ENCODE measurements around the gene AKAP6.

Gene AKAP6

DNA sequence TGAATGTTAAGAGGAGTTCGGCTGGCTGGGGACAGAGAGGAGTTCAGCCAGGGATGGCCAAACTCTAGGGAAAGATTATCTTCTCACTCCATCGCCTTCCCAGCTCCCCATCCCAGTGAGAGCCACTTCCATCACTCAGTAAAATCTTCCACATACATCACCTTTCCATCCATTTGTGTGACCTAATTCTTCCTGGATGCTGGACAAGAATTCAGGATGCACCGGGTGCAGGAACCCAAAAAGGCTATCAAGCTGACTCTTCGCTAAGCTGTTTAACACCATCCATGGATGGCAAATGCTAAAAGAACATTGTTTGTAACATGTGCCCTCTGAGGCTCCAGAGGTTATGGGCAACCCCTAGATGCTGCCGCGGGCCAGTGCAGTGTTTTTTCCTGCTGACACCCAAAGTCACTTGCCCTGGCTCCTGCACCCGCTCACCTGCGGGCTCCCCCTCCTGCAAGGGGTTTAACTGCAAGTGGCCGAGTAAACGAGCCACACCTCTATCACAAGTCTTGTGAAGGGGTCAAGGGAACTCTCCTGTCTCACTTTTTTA is 393.6 kb downstream of the AKAP6 start:
- FAIRE-seq = no peak

DNA sequence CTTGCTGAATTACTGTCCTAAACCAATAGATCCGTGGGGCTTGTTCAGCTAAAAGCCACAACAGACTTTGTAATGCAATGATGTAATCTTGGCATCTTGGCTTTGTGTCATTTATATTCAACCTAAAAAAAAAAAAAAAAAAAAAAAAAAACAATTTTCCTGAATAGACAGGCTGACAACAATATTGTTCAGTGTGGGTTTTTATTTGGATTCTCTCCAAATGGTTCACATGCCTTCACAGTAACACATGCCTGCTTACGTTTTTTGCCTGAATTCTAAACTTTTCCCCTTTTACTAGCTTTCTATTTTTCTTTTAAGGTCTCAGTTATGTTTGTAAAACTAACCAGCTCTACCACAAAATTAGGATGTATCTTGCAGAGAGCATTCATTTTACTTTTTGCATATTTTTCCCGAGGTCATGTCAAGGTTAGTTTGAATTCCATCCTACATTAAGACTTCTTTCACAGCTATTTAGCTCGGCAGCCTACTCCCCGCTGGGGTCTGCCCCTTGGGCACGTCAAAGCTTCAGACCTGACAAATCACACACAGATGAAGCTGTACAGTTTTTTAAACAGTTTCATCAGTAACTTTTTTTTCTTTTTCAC is 395.9 kb downstream of the AKAP6 start:
- no peak for FAIRE-seq

DNA sequence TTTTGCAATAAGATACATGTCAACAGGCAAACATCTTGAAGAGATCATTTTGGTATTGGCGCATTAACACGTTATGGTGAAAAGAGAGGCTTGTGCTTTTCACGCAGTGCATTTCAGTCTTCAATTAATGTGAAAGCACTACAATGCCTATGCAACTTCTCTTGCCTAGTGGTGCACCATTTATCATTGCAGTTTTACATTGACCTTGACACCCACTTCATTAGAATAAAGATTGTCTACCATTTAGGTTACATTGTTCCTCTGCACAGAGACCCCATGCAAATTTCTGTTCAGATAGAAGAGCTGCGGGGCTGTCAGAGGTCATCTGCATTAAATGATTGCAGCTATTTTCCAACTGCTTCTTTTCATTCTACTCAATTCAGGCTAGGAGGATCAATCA is 397.4 kb downstream of the AKAP6 start:
- FAIRE-seq = no peak

DNA sequence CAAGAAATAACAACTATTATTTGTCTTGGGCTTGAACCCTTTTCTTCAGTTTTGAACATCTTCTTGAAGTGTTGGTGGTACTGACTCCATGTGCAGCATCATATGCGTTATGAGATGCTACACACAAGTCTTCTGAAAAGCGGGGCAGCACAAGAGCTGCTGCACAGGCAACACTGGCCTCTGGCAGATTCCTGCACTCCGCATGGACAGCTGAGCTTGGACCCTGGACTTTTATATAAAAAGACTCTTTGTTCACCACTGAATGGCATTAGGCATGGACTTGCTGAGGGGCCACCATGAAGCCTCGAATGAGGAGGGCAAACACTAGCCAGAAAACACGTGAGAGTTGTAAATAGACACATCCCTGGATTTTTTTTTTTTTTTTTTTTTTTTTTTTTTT is 398.7 kb downstream of the AKAP6 start:
- no peak for FAIRE-seq

DNA sequence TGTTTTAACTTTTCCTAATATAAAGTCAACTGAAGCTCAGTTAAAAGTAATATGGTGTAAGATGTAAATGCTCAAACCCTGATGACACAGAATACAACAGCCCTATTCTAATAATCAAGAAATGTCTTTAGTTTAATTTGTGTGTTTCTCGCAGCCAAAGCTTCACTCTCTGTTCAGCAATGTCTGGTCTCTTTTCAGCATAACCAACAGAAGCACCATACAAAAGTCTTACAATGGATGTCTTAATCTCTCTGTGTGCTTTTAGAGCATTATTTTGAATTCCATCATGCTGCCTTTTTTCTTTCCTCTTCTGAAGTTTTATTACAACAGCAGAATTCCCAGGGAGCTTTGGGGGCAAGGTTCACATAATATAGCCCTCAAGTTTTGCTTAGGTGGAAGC is 399.4 kb downstream of the AKAP6 start:
- no peak for FAIRE-seq

DNA sequence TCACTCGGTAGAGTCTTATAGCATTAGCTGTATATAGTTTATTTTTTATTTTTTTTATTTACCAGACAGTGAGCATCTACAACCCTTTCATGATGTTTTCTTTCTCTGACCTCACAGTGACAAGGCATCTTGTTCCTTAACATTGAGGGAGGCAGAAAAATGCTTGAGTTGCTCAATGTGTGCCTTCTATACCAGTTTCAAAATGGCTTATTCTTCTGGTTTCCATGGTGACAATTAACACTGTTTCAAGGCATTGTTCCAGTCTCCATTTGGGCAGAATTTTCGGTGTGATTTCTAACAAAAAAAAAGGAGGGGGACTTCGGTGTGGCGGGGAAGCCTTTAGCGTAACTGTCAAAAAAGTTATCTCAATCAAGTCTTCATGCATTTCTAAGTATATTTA is 399.9 kb downstream of the AKAP6 start:
- FAIRE-seq = no peak

DNA sequence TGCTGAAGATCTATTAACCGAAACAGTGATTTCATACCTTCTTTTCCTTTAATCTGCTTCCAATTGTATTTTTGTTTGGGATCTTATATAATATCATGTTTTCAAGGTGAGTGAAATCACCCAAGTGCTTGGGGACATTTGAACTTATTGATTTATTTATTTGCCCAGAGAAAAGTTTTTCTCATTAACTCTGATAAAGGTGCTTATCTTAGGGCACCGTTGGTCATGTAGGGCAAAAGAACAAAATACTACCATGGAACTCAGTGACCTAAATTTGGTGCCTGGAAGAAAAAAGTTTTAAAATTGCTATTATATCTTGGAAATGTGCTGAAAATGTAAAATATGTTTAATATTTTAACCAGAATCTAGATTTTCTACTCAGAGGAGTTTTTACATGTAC is 402.2 kb downstream of the AKAP6 start:
- no peak for FAIRE-seq

DNA sequence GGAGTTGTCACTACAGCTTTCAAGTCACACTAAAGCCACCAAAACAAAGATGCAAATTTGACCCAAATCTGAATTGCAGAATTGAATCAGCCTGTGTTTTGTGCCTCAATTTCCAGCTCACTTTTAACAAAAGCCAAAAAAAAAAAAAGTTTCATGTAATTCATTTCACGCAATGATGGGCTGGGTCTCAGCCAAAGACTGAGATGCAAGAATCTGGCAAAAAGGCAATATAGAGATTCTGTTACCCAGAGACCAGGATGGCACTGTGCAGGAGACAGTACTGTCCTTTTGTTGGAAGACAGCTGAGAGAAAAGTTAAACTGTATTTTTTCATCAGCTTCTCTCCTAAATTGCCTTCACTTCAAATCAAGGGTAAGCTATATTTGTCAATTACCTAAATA is 403.9 kb downstream of the AKAP6 start:
- no peak for FAIRE-seq

DNA sequence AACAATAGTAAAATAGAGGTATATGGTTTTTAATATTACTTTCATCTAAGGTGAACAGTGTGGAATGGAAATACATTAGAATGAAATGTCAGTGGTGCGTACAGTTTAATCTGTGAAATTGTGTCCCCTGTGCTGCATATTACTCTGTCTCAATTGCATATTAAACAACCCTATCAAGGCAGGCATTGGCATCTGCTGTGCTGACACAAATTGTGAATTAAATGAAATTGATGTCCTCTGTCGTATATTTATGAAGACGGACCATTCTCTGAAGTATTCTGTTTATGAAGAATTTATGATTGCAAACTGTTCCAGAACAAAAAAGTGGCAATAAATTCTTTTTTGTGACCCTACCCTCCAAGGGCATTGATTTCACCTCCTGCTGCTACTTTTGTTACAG is 405.2 kb downstream of the AKAP6 start:
- no peak for FAIRE-seq

DNA sequence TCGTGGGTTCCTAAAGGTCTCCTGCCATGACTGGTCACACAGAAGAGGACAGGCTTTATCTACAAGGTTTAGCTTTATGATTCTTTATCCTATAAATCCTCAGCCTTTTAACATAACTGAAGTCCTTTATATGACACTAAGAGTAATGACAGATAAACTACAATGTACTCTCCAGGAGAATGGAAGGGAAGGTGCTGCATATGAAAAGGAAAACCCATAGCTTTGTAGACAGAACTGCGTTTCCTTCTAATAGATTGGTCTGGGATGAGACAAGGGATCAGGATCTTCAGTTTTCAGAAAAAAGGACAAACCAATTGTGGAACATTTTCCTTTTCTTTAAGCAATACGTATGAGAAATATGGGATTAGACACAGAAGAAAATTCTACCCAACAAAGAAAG is 408.5 kb downstream of the AKAP6 start:
- no peak for FAIRE-seq

DNA sequence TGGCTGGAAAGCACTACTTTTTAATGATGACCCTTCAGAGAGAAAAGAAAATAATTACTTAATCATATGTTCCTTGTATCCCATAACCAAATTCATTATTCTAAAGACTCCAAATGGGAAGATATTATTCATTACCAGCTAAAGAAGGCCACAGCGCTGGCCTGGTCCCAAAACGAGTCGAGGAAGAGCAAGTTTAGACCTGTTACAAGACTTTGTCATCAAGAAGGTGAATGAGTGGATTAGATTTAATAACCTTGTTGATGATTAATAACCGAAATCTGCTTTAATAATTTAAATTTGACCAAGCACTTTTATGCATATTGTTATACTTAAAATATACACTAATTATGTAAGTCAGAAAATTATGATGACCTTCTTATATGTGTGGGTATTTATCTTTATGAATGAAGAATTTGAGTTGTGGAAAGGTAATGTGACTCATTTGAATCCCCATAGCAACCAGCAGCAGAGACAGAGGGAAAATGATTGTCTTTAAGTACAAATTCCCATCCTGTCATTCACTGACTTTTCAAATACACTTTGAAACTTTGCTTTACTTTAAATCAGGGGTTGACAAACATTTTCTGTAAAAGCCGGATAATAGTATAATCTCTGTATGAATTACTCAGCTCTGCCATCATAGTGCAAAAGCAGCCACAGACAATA is 409.2 kb downstream of the AKAP6 start:
- FAIRE-seq = no peak

DNA sequence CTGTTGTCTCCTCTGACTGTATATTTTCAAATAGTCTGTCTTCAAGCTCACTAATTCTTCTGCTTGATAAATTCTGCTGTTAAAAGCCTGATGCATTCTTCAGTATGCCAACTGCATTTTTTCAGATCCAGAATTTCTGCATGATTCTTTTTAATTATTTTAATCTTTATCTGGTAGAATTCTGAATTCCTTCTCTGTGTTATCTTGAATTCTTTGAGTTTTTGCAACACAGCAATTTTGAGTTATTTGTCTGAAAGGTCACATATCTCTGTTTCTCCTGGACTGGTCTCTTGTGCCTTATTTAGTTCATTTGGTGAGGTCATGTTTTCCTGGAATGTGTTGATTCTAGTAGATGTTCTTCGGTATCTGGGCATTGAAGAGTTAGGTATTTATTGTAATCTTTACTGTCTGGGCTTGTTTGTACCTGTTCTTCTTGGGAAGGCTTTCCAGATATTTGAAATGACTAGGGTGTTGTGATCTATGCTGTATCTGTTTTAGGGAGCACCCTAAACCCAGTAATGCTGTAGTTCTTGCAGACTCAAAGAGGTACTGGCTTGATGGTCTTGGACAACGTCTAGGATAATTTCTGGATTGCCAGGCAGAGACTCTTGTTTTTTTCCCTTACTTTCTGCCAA is 415.8 kb downstream of the AKAP6 start:
- FAIRE-seq = no peak

DNA sequence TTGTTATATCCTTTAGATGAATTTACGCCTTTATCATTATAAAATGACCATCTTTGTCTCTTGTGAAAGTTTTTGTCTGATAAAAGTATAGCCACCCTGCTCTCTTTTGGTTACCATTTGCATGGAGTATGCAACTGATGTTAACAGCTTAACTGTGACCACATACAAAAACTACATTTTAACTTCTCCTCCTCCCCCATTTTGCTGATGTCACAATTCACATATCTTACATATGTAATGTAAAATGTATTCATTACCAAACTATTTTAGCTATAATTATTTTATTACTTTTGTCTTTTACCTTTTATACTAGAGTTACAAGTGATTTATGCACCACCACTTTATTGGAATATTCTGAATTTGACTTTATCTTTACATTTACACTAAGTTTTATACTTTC is 425.1 kb downstream of the AKAP6 start:
- no peak for FAIRE-seq

DNA sequence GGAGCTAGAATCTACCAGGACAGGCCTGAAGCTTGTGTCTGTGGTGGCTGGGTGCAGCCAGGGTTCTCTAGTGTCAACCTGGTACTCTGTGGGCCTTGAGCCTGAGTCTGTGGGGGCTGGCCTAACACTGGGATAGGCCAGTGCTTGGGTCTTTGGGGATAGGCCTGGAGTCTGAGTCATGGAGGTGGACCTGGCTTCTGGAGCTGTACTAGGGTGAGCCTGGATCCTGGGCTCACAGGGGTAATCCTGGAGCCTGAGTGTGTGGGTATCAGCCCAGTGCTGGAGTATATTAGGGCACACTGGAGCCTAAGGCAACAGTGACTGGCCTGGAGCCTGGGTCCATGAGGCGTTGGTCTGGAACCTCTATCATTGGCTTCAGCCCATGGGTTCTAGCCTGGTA is 427.1 kb downstream of the AKAP6 start:
- FAIRE-seq = no peak

DNA sequence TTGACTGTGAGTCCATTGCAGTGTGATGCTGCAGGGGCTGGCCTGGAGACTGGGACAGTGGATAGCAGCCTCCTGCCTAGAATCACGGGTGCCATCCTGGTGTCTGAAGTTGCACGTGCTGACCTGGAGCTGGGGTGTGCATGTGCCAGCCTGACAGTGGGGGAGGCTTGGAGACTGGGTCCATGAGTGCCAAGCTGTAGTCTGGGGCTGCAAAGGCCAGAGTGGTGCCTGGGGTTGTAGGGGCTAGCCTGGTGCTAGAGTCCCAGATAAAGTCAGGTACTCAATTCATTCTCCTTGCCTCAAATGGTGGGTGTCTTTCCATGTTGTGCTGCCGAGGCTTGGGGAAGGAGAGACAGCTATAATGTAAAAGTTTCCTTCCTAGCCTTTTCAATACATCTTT is 427.7 kb downstream of the AKAP6 start:
- no peak for FAIRE-seq

DNA sequence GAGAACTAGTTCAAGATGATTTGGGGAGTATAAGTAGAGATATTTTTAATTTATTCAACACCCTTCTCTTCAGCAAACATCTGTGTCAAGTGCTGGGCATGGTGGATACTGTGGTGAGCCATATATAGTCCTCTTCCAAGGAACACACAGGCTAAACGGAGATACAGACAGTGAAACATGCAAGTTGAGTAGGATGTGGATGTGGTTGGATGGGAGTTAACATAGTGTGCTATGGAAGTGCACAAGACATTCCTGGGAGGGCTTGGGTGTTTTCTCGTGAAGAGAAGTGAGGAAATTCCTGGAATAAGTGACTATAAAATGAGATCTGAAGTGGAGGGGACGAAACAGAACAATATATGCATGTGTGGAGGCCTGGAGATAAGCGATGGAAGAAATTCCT is 428.5 kb downstream of the AKAP6 start:
- FAIRE-seq = no peak

DNA sequence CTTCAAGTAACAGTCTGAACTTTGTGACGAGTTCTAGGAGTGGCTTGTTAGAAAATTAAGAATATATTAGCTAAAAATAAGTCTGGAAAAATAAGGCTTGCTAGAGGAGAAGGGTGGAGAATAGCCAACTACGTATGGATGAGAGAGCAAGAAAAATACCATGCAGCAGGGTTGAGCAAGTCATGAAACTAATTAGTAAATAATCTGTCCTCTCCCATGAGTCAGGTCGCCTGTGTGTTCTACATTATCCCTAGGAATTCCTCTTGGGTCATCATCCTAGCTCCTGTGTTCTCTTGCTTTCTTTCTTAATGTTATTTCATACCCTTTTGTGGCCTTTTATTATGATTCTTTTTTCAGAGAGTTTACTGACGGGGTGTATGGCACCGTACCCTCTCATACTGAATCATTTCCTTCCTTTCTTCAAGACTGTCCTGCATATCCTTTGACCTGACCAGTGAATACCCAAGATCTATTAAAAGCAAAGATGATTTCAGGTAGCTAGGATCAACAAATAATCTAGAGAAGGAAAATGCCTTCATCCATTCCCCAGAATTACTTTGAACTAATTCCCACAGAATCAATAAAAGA is 432.4 kb downstream of the AKAP6 start:
- no peak for FAIRE-seq

DNA sequence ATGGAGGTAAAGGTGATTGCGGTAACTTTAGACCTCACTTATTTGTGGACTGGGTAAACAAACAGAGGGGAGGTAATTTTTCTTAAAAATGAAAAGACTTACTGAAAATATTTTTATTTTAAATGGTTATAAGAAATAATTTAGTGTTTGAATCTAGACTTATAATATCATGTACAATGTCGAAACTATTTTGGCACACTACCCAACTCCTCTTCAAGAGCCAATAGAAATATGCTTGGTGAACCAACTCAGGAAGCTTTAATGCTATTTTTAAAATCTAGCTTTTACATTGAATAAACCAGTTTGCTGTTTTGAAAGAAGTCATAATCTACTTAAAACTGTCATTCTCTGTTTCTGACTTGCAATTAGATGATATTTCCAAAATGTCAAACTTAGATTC is 433.8 kb downstream of the AKAP6 start:
- FAIRE-seq = no peak

DNA sequence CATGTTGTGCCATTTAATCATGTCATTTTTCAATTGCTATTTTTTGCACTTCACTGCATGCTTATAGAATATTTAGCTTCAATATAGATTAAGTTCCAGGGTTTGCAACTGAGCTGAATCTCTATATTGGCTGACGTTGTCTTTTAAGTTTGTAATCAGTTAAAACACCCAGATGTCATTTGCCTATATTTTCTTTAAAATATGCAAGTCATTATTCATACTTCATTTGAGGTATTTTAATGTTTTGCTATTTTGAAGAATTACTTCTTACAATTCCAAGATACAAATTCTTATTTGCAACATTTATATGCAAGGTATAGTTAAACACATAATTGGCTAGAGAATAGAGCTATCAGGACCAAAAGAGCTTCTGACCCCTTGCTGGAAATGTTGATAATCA is 434.6 kb downstream of the AKAP6 start:
- no peak for FAIRE-seq

DNA sequence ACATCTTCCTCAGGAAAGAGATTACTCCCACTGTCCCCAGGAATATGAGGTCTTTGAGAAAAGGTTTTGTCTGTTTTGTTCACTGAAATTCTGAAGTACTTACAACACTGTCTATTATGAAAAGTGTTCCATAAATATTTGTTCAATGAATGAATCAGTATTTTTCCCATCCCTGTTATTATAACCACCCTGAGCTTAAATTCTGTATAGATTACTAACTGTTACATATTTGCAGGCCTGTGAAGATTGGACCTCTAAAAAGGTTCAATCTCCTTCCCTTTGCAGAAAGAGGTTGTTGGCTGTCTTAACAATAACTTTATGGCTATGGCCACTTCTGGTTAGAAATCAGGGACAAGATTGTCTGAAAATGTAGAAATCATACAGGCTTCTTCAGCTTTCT is 435.0 kb downstream of the AKAP6 start:
- no peak for FAIRE-seq

DNA sequence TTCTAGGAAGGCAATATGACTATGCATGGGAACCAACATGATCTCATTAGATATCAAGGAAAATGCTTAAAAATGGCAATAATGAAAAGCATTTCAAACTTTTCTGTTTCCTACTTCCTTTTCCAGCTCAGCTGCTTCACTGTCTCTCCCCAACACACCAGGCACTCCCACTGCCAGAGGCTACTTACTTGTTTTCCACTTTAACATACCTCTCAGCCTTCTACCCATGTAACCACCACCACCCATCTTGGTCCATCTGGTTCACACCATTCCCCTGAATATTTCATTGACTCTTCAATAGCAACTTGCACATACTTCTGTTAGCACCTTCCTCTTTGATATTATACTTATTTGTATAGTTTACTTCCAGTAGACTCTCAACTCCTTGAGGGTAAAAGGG is 441.3 kb downstream of the AKAP6 start:
- FAIRE-seq = no peak

DNA sequence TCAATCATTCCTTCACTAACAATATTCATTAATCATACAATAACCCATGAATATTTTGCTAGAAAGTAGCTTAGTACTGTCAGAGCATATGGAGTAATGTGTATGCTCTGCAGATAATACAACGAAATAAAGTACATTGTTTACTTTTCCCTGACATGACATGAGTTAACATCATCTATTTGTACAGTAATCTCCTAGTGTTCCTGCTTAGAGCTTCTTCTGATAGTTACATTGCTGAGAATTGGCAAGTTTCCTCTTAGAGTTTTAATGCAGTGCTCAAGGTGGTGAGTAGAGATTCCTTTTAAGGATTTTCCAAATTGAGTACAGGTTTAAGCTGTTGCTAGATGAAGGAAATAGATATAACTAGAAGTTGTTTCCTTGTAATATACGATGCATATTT is 445.1 kb downstream of the AKAP6 start:
- FAIRE-seq = no peak

DNA sequence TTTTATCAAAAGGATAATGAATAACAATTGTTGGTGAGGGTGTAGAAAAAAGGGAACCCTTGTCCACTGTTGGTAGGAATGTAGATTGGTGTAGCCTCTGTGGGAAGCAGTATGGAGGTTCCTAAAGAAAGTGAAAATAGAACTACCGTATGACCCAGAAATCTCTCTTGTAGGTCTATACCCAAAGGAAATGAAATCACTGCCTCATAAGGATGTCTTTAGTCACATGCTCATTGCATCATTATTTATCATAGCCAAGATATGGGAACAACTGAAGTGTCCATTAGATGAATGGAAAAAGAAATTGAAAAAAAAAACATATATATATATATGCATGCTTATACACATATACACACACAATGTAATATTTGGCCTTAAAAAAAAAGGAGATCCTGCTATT is 450.7 kb downstream of the AKAP6 start:
- no peak for FAIRE-seq

DNA sequence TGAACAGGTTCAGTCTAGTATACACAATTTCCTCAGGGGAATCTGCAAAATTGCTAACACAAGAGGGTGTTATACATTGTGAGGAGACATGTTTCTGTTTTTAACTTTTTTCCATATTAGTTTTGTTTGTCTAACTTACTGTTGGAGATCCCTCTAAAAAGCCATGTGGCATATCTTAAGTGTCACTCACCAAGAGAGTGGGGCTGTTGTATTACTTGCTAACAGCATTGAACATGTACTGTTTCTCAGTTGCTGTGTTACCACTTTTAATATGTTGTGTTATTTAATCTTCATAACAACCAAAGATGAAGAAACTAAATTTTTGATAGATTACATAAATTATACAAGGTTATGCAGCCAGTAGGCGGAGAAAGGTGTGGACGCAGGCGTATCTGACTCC is 455.3 kb downstream of the AKAP6 start:
- FAIRE-seq = no peak
